ENCODE data around the gene ETS2. TPM values are rescaled to one million over a fixed set of nuclear protein-coding genes. Genes with fewer than 3 reads are reported as not detected.
A peak's percentile ranks its signal among the peaks of the same experiment; 100 is the strongest.

The ETS2 gene
- total and polyA plus RNA-seq, 12 donors: 15.1 to 66.8 (median 44.6) TPM

- intact Hi-C loops (cut with DNase I): no loop called here
- TF ChIP-seq POLR2A (IDR thresholded peaks at IDR 0.05) (no peak), CTCF (IDR thresholded peaks at IDR 0.05) (no peak)
- no peaks in the 10 kb centered on the region for H3K27me3 ChIP-seq
- 66 to 82% (median 74%) methylated on average over 3 to 6 of the region's 6 CpGs for WGBS, 4 donors
- peak in 3 of 7 donors; percentile 36 to 72 (median 43) for DNase-seq
- no peak overlapping the region for H3K4me3 ChIP-seq
- no peaks in the 10 kb centered on the region for H3K36me3 ChIP-seq (replicated peaks in 1 of 2)
- H3K4me1 ChIP-seq (replicated peaks in 1 of 2): no peaks in the 10 kb centered on the region
- no peaks in the 10 kb centered on the region for H3K9me3 ChIP-seq (replicated peaks in 1 of 3)
- no peak overlapping the region for H3K27ac ChIP-seq
Observed at GRCh38 chr21:38853421-38853919, 47.7 kb downstream of the ETS2 start.

GRCh38 chr21:38857152-38857825 is 51.6 kb downstream of the ETS2 start:
- Histone ChIP-seq H3K4me1 (replicated peaks in 1 of 2) (no peaks in the 10 kb centered on the region), H3K27me3 (no peaks in the 10 kb centered on the region), H3K4me3 (no peak overlapping the region), H3K9me3 (replicated peaks in 1 of 3) (no peaks in the 10 kb centered on the region), H3K36me3 (replicated peaks in 1 of 2) (no peaks in the 10 kb centered on the region), H3K27ac (no peak overlapping the region)
- TF ChIP-seq CTCF (IDR thresholded peaks at IDR 0.05): no peak
- TF ChIP-seq POLR2A (IDR thresholded peaks at IDR 0.05): no peak
- DNase-seq: no peak
- intact Hi-C loops (cut with DNase I): no loop called here
- 60 to 89% (median 82%) methylated on average over 2 to 8 of the region's 8 CpGs for WGBS, 4 donors

DNA sequence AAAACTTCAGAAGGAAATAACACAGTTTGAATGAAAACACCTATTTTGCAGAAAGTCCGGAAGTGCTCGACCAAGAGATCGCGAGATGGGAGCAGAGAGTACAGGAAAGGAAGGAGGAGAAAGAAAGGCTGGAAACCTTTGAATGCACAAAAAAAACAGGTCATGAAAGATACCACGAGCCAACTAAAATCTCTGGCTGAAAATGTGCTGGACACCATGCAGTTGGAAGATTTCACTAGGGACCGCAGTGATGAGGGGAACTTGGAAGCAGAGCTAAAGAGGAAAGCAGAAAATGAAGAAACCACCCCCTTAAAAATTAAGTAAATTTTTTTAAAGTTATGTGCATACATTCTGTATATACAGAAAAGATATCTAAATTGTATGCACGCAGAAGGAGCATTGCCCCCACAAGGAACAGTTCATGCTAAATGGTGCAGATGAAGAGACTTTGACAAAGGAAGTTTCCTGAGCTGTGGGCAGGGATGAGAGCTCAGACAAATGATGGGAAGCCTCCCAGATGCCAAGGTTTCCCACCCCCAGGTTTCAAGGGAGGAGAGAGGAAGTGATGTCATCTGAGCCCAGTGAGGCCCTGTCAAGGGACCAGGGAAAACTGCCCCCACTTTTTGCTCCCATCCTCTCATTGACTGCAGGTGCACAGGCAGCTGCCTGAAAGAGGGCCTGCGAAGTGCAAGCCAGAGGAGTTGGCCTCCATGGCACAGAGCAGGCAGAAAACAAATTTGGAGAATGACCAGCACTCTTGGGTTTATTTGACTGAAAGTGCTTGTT is 52.5 kb downstream of the ETS2 start:
- Histone ChIP-seq H3K27me3 (no peaks in the 10 kb centered on the region), H3K9me3 (replicated peaks in 1 of 3) (no peaks in the 10 kb centered on the region), H3K4me3 (no peak overlapping the region), H3K4me1 (replicated peaks in 1 of 2) (no peaks in the 10 kb centered on the region), H3K36me3 (replicated peaks in 1 of 2) (no peaks in the 10 kb centered on the region), H3K27ac (no peak overlapping the region)
- no peak for DNase-seq
- WGBS, 4 donors: 61 to 88% (median 76%) methylated on average over 8 of the region's 8 CpGs
- intact Hi-C loops (cut with DNase I): no loop called here
- TF ChIP-seq CTCF (IDR thresholded peaks at IDR 0.05) (no peak), POLR2A (IDR thresholded peaks at IDR 0.05) (no peak)

GRCh38 chr21:38858812-38859205 is 53.1 kb downstream of the ETS2 start:
- no peak overlapping the region for H3K27ac ChIP-seq
- no peak overlapping the region for H3K4me3 ChIP-seq
- no peaks in the 10 kb centered on the region for H3K27me3 ChIP-seq
- no peak for TF ChIP-seq POLR2A (IDR thresholded peaks at IDR 0.05)
- no peak for TF ChIP-seq CTCF (IDR thresholded peaks at IDR 0.05)
- no peaks in the 10 kb centered on the region for H3K36me3 ChIP-seq (replicated peaks in 1 of 2)
- H3K4me1 ChIP-seq (replicated peaks in 1 of 2): no peaks in the 10 kb centered on the region
- 83 to 100% (median 86%) methylated on average over 1 of the region's 1 CpG for WGBS, 4 donors
- intact Hi-C loops (cut with DNase I): no loop called here
- no peak for DNase-seq
- H3K9me3 ChIP-seq (replicated peaks in 1 of 3): no peaks in the 10 kb centered on the region
